Measurements from ENCODE around the gene SUMO4.

Gene SUMO4

DNA sequence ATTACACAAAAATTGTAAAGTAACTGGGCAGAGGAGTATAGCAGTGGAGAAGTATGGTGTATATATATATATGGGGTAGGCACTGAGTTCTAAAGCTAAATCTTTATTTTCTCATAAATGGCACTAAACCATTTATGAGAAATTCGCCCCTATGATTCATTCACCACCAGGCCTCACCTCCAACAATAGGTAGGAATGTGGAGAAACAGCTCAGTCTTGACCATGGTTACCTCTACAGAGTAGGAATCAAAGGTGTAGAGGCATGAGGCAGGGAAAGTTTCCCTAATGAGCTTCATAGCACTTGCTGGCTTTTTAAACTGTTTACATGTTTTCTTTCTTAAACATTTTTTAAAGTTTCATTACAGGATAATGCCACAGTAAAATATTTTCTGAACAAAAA is 36.9 kb upstream of the SUMO4 start (continued):
- TF ChIP-seq ZNF792 (tag by site-specific recombination; IDR thresholded peaks at IDR 0.05) (no peak), ZNF555 (tag by site-specific recombination; conservative IDR thresholded peaks at IDR 0.05) (no peak), ZNF426 (tag by site-specific recombination; IDR thresholded peaks at IDR 0.05) (no peak), KLF16 (tag by site-specific recombination; IDR thresholded peaks at IDR 0.05) (no peak), ZBTB21 (tag by site-specific recombination; IDR thresholded peaks at IDR 0.05) (no peak), ZNF776 (tag by site-specific recombination; IDR thresholded peaks at IDR 0.05; ENCODE audit: borderline replicate concordance) (no peak), SP7 (tag by site-specific recombination; IDR thresholded peaks at IDR 0.05) (no peak), ZBTB7A (tag by site-specific recombination; IDR thresholded peaks at IDR 0.05; ENCODE audit: low read depth) (no peak)
- TF ChIP-seq, protein P1, sequence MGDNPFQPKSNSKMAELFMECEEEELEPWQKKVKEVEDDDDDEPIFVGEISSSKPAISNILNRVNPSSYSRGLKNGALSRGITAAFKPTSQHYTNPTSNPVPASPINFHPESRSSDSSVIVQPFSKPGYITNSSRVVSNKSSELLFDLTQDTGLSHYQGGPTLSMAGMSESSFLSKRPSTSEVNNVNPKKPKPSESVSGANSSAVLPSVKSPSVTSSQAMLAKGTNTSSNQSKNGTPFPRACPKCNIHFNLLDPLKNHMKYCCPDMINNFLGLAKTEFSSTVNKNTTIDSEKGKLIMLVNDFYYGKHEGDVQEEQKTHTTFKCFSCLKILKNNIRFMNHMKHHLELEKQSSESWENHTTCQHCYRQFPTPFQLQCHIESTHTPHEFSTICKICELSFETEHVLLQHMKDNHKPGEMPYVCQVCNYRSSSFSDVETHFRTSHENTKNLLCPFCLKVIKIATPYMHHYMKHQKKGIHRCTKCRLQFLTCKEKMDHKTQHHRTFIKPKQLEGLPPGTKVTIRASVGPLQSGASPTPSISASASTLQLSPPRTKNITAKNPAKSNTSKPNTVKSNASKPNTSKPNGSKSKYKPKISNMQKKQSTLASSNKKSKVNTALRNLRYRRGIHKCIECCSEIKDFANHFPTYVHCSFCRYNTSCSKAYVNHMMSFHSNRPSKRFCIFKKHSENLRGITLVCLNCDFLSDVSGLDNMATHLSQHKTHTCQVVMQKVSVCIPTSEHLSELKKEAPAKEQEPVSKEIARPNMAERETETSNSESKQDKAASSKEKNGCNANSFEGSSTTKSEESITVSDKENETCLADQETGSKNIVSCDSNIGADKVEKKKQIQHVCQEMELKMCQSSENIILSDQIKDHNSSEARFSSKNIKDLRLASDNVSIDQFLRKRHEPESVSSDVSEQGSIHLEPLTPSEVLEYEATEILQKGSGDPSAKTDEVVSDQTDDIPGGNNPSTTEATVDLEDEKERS (tag by site-specific recombination; IDR thresholded peaks at IDR 0.05), result no peak
- TF ChIP-seq, protein P2, sequence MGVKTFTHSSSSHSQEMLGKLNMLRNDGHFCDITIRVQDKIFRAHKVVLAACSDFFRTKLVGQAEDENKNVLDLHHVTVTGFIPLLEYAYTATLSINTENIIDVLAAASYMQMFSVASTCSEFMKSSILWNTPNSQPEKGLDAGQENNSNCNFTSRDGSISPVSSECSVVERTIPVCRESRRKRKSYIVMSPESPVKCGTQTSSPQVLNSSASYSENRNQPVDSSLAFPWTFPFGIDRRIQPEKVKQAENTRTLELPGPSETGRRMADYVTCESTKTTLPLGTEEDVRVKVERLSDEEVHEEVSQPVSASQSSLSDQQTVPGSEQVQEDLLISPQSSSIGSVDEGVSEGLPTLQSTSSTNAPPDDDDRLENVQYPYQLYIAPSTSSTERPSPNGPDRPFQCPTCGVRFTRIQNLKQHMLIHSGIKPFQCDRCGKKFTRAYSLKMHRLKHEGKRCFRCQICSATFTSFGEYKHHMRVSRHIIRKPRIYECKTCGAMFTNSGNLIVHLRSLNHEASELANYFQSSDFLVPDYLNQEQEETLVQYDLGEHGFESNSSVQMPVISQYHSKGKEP (tag by site-specific recombination; IDR thresholded peaks at IDR 0.05), result no peak
- TF ChIP-seq, protein P3, sequence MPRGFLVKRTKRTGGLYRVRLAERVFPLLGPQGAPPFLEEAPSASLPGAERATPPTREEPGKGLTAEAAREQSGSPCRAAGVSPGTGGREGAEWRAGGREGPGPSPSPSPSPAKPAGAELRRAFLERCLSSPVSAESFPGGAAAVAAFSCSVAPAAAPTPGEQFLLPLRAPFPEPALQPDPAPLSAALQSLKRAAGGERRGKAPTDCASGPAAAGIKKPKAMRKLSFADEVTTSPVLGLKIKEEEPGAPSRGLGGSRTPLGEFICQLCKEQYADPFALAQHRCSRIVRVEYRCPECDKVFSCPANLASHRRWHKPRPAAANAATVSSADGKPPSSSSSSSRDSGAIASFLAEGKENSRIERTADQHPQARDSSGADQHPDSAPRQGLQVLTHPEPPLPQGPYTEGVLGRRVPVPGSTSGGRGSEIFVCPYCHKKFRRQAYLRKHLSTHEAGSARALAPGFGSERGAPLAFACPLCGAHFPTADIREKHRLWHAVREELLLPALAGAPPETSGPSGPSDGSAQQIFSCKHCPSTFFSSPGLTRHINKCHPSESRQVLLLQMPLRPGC (tag by site-specific recombination; IDR thresholded peaks at IDR 0.05), result no peak

DNA sequence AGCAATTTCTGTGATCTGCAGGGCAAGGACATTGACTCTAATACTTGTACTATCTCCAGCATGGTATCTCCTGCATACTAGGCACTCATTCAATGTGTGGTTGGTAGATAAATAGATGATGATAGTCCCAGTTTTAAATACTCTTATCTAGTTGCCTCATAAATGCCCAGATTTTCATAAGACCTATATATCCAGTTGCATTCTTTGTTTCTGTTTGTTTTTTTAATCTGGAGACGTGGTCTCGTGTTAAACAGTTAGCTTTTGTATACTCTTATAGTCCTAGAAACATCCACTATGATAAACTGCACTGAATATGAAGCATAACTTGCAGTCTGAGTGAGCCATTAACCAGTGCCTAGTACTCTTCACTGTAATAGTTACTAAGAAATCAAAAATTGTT is 35.5 kb upstream of the SUMO4 start:
- CTCF ChIA-PET, result no interaction called here
- no peak overlapping the region for H3K4me3 ChIP-seq (ENCODE audit: low read depth, low read length)
- POLR2A ChIA-PET, result no interaction called here

More for the DNA sequence above, 35.5 kb upstream of the SUMO4 start:
- H3K36me3 ChIP-seq (ENCODE audit: control insufficient read depth in 2 of 2, insufficient read depth in 1 of 2, low read length in 2 of 2), result peaks cover 0 to 2% of the 10 kb centered on the region in 2 experiments; a peak in 1 of 3 replicates
- no peaks in the 10 kb centered on the region for H3K9me3 ChIP-seq (ENCODE audit: control insufficient read depth, insufficient read depth, low read depth, low read length)
- TF ChIP-seq ZNF660 (tag by site-specific recombination; IDR thresholded peaks at IDR 0.05), result 0 out of 2 replicates have a peak, but pooled peaks have one; percentile 32
- TF ChIP-seq, protein P4, sequence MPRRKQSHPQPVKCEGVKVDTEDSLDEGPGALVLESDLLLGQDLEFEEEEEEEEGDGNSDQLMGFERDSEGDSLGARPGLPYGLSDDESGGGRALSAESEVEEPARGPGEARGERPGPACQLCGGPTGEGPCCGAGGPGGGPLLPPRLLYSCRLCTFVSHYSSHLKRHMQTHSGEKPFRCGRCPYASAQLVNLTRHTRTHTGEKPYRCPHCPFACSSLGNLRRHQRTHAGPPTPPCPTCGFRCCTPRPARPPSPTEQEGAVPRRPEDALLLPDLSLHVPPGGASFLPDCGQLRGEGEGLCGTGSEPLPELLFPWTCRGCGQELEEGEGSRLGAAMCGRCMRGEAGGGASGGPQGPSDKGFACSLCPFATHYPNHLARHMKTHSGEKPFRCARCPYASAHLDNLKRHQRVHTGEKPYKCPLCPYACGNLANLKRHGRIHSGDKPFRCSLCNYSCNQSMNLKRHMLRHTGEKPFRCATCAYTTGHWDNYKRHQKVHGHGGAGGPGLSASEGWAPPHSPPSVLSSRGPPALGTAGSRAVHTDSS (tag by site-specific recombination; IDR thresholded peaks at IDR 0.05), result no peak
- TF ChIP-seq ZNF624 (tag by site-specific recombination; IDR thresholded peaks at IDR 0.05), result no peak
- TF ChIP-seq, protein P2 (tag by site-specific recombination; IDR thresholded peaks at IDR 0.05), result 0 out of 2 replicates have a peak, but pooled peaks have one; percentile 7
- no peak for TF ChIP-seq ZNF16 (tag by site-specific recombination; IDR thresholded peaks at IDR 0.05; ENCODE audit: low read depth)
- no peak for TF ChIP-seq ZNF654 (tag by site-specific recombination; IDR thresholded peaks at IDR 0.05; ENCODE audit: low read depth)
- TF ChIP-seq GFI1B (tag by site-specific recombination; IDR thresholded peaks at IDR 0.05), result no peak
- TF ChIP-seq EGR2 (tag by site-specific recombination; IDR thresholded peaks at IDR 0.05; ENCODE audit: low read depth), result no peak
- H3K4me1 ChIP-seq (ENCODE audit: control insufficient read depth, insufficient read depth, low read length), result peaks cover 20% of the 10 kb centered on the region
- H3K27ac ChIP-seq (ENCODE audit: extremely low read depth, low read depth, low read length), result no peak overlapping the region
